HepG2 (cell line): Measurements from ENCODE around the gene USP7. TPM values are rescaled to one million over a fixed set of nuclear protein-coding genes. Genes with fewer than 3 reads are reported as not detected.

Experiments
- ATF1 ChIP-seq: IDR thresholded peaks from 2 replicates; pipeline ENCODE4 v1.6.1; 2016; ENCODE audit warnings: mild to moderate bottlenecking, control low read depth
- DRAP1 ChIP-seq: IDR thresholded peaks from 2 replicates; pipeline ENCODE4 v1.6.1; 2016; ENCODE audit warnings: missing genetic modification reagents, missing compliant biosample characterization
- FOXK2 ChIP-seq: fragments of 450-650 bp; IDR thresholded peaks from 2 replicates; pipeline ENCODE4 v1.6.1; 2016
- KDM3A ChIP-seq: IDR thresholded peaks from 2 replicates; pipeline ENCODE4 v1.6.1; 2018; ENCODE audit warnings: low read depth, missing compliant biosample characterization
- MAFK ChIP-seq, 2 experiments: IDR thresholded peaks in 1 of 2; conservative IDR thresholded peaks in 1 of 2; 2 replicates each; pipeline ENCODE4 v1.6.1; 2011; ENCODE audit warnings: improper control_type of control experiment in 2 of 2, low read length in 2 of 2
- MXD4 ChIP-seq: IDR thresholded peaks from 2 replicates; pipeline ENCODE4 v1.6.1; 2016; ENCODE audit warnings: mild to moderate bottlenecking, missing biosample characterization, missing genetic modification reagents
- NR3C1 ChIP-seq: sonication (generic); formaldehyde crosslinking; IDR thresholded peaks from 2 replicates; pipeline ENCODE4 v1.4.0; 2020; ENCODE audit warnings: missing genetic modification reagents
- RAD51 ChIP-seq: fragments of 450-650 bp; IDR thresholded peaks from 2 replicates; pipeline ENCODE4 v1.6.1; 2016; ENCODE audit warnings: borderline replicate concordance
- TARDBP ChIP-seq: sonication (generic); formaldehyde crosslinking; IDR thresholded peaks from 2 replicates; pipeline ENCODE4 v1.8.0; 2022; ENCODE audit warnings: mild to moderate bottlenecking, missing genetic modification reagents
- ZNF17 ChIP-seq: sonication (generic); formaldehyde crosslinking; IDR thresholded peaks from 2 replicates; pipeline ENCODE4 v1.5.0; 2020; ENCODE audit warnings: mild to moderate bottlenecking, missing genetic modification reagents
- ZNF18 ChIP-seq: sonication (generic); formaldehyde crosslinking; IDR thresholded peaks from 2 replicates; pipeline ENCODE4 v1.8.0; 2022; ENCODE audit warnings: mild to moderate bottlenecking, missing genetic modification reagents; ENCODE audit not compliant: insufficient replicate concordance
- ZNF280B ChIP-seq: sonication (generic); formaldehyde crosslinking; IDR thresholded peaks from 2 replicates; pipeline ENCODE4 v1.5.0; 2020; ENCODE audit warnings: missing genetic modification reagents, mild to moderate bottlenecking, borderline replicate concordance
- ZNF34 ChIP-seq: sonication (generic); formaldehyde crosslinking; IDR thresholded peaks from 2 replicates; pipeline ENCODE4 v1.4.0; 2020; ENCODE audit warnings: mild to moderate bottlenecking, missing genetic modification reagents, borderline replicate concordance
- ZNF343 ChIP-seq: sonication (generic); formaldehyde crosslinking; IDR thresholded peaks from 2 replicates; pipeline ENCODE4 v1.4.0; 2020; ENCODE audit warnings: mild to moderate bottlenecking, missing genetic modification reagents
- ZNF512 ChIP-seq: sonication (generic); formaldehyde crosslinking; IDR thresholded peaks from 2 replicates; pipeline ENCODE4 v1.4.0; 2020; ENCODE audit warnings: mild to moderate bottlenecking, missing genetic modification reagents
- ZNF567 ChIP-seq: sonication (generic); formaldehyde crosslinking; IDR thresholded peaks from 2 replicates; pipeline ENCODE4 v1.8.1; 2023; ENCODE audit warnings: mild to moderate bottlenecking, missing genetic modification reagents, borderline replicate concordance
- ZNF816 ChIP-seq: sonication (generic); formaldehyde crosslinking; IDR thresholded peaks from 2 replicates; pipeline ENCODE4 v1.8.0; 2022; ENCODE audit warnings: missing genetic modification reagents, mild to moderate bottlenecking, borderline replicate concordance
- polyA plus RNA-seq, 8 experiments: library from polyadenylated mRNA; depleted of rRNA in 3 of 8; stranded (reverse) in 7 of 8; unstranded in 1 of 8; fragments of >200 nt; fragmentation: Illumina TruSeq in 4 of 8; extraction: Trizol in 4 of 8; gene quantifications; 2 replicates each; pipeline versions ENCODE4 v1.2.1 to v1.2.3, GENCODE V29; 2011 to 2016; ENCODE audit warnings: low read depth in 4 of 8, missing spikeins in 1 of 8, mixed read lengths in 1 of 8; ENCODE audit not compliant: insufficient read depth in 1 of 8
- total RNA-seq, 5 experiments: library from RNA; depleted of rRNA; stranded (reverse); fragments of >200 nt; fragmentation: Illumina TruSeq; extraction: Trizol; gene quantifications; 2 replicates each; pipeline ENCODE4 v1.2.3, GENCODE V29; 2016; ENCODE audit warnings: low read depth in 1 of 5
- TF ChIP-seq, protein P1 (sequence below): sonication (generic); formaldehyde crosslinking; IDR thresholded peaks from 2 replicates; pipeline ENCODE4 v1.4.0; 2020; ENCODE audit warnings: missing genetic modification reagents
- TF ChIP-seq, protein P2 (sequence below): sonication (generic); formaldehyde crosslinking; IDR thresholded peaks from 2 replicates; pipeline ENCODE4 v1.5.0; 2020; ENCODE audit warnings: missing genetic modification reagents
- TF ChIP-seq, protein P3 (sequence below): sonication (generic); formaldehyde crosslinking; IDR thresholded peaks from 2 replicates; pipeline ENCODE4 v1.8.0; 2022; ENCODE audit warnings: mild to moderate bottlenecking, missing genetic modification reagents, borderline replicate concordance

The USP7 gene
- total and polyA plus RNA-seq, 2 of the 13 experiments (the other 11 are each of a cell fraction or from before 2014, with no cell fraction given): 52.5 to 173 TPM

GRCh38 chr16:8963821-8964441 lies at the start of gene USP7 (continued):
- TF ChIP-seq, protein P1, sequence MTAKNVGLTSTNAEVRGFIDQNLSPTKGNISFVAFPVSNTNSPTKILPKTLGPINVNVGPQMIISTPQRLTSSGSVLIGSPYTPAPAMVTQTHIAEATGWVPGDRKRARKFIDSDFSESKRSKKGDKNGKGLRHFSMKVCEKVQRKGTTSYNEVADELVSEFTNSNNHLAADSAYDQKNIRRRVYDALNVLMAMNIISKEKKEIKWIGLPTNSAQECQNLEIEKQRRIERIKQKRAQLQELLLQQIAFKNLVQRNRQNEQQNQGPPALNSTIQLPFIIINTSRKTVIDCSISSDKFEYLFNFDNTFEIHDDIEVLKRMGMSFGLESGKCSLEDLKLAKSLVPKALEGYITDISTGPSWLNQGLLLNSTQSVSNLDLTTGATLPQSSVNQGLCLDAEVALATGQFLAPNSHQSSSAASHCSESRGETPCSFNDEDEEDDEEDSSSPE: peak; percentile 81; the same call in 1 of the 2 replicates
- no peak for TF ChIP-seq ATF1
- TF ChIP-seq TARDBP (CRISPR knock-in tag): no peak
- TF ChIP-seq ZNF18: no peak
- no peak for TF ChIP-seq ZNF17 (CRISPR knock-in tag)
- TF ChIP-seq ZNF567: no peak
- TF ChIP-seq, protein P2, sequence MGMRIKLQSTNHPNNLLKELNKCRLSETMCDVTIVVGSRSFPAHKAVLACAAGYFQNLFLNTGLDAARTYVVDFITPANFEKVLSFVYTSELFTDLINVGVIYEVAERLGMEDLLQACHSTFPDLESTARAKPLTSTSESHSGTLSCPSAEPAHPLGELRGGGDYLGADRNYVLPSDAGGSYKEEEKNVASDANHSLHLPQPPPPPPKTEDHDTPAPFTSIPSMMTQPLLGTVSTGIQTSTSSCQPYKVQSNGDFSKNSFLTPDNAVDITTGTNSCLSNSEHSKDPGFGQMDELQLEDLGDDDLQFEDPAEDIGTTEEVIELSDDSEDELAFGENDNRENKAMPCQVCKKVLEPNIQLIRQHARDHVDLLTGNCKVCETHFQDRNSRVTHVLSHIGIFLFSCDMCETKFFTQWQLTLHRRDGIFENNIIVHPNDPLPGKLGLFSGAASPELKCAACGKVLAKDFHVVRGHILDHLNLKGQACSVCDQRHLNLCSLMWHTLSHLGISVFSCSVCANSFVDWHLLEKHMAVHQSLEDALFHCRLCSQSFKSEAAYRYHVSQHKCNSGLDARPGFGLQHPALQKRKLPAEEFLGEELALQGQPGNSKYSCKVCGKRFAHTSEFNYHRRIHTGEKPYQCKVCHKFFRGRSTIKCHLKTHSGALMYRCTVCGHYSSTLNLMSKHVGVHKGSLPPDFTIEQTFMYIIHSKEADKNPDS (CRISPR knock-in tag): no peak
- peak; percentile 83; the same call in 1 of the 2 replicates for TF ChIP-seq ZNF816 (CRISPR knock-in tag)
- TF ChIP-seq ZNF34 (CRISPR knock-in tag): no peak
- TF ChIP-seq NR3C1 (CRISPR knock-in tag): no peak
- peak; percentile 86; the same call in 1 of the 2 replicates for TF ChIP-seq MXD4
- peak; percentile 51 for TF ChIP-seq KDM3A (CRISPR knock-in tag)
- TF ChIP-seq DRAP1 (CRISPR knock-in tag): peak; percentile 79
- TF ChIP-seq RAD51: no peak
- no peak for TF ChIP-seq ZNF512 (CRISPR knock-in tag)
- TF ChIP-seq MAFK (conservative IDR thresholded peaks at IDR 0.05 in 1 of 2, IDR thresholded peaks at IDR 0.05 in 1 of 2; ENCODE audit: low read length in 2 of 2): no peak
- 0 out of 2 replicates have a peak, but pooled peaks have one; percentile 15 for TF ChIP-seq ZNF343
- TF ChIP-seq, protein P3, sequence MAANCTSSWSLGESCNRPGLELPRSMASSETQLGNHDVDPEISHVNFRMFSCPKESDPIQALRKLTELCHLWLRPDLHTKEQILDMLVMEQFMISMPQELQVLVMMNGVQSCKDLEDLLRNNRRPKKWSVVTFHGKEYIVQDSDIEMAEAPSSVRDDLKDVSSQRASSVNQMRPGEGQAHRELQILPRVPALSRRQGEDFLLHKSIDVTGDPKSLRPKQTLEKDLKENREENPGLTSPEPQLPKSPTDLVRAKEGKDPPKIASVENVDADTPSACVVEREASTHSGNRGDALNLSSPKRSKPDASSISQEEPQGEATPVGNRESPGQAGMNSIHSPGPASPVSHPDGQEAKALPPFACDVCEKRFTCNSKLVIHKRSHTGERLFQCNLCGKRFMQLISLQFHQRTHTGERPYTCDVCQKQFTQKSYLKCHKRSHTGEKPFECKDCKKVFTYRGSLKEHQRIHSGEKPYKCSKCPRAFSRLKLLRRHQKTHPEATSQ (CRISPR knock-in tag): no peak
- TF ChIP-seq FOXK2: no peak
- no peak for TF ChIP-seq ZNF280B (CRISPR knock-in tag)
